HG03432 (cell line): ENCODE measurements around the gene STARD3NL.
"Not testable (repeated sequence)": the region's sequence is repeated elsewhere in the genome, so short reads cannot be mapped to it uniquely, and the experiment has no call there.

Source experiments
- ATAC-seq: cut with Tn5 transposase; IDR thresholded peaks from one replicate; pipeline ENCODE4 v1.9.1; 2021; ENCODE audit warnings: mild to moderate bottlenecking, moderate library complexity; ENCODE audit not compliant: unreplicated experiment

The STARD3NL gene, protein sequence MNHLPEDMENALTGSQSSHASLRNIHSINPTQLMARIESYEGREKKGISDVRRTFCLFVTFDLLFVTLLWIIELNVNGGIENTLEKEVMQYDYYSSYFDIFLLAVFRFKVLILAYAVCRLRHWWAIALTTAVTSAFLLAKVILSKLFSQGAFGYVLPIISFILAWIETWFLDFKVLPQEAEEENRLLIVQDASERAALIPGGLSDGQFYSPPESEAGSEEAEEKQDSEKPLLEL

DNA sequence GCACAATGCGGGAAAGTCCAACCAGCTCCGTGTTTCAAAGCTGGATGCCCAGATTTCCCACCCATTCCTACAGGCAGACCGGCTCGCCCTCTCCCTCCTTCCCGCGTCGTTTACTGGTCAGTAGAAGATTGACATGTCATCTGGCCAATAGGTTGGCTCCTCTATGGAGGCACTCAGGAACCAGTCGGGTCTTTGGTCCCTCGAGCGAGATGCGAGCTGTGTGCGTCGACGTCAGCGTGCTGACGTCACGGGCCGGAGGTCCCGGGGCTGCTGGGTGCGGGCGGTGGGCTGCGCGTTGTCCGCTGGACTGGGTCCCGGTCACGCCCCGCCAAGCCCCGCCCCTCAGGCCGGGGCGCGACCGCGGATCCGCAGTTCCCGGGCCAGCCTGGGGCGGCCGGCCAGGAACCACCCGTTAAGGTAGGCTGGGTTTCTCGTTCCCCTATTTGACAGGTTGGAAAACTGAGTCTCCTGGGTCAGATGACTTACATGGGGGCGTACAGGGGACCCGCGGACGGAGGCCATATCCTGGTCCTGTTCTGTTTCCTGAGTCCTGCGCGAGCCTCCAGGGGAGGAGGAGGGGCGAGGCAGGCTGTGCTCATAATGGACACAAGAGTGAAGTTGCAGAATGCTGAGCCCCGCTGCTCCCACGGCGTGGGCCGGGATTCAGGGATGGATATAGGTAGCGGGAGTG, at the start of gene STARD3NL:
Gene STARD3NL, plus strand, starts transcription at position 242 of the 691 bp plus-strand sequence. CDS start 29,260 bp downstream, outside the sequence.
- peak; percentile 98 for ATAC-seq

DNA sequence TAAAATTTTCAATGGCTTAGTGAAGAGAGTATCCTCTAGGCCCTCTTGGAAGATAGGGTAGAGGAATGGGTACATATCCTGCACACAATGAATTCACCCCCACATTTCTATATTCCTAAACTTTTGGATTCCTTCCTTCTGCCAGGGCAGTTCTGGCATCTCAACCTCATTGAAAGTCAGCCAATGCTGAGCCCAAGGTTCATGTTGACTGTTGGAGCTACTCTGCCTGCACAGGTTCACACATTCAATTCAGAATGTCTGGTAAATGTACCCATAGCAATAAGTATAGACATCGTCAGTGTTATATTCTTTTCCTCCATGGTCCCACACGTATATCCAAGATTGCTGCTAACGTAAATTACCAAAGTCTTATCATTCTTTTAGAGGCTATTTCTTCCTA, 48.9 kb upstream of the STARD3NL start:
- ATAC-seq = no peak

DNA sequence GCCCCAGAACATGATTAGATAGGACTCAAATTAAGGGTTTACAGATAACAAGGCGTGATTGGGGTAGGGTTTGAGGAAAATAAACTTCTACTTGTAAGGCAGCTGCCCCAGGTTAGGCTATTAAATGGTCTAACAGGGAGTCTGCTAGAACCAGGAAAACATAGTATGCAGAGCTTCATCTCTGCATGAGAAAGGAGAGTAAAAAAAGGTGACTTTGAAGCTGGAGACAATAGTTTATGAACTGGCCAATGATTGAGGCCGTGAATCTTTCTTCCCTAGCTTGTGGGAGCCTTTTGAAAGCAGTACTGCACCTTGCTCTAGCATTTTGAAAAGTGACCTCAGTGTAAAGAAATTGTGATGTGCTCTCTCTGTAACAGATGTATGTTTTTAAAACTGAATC, 48.5 kb upstream of the STARD3NL start:
- ATAC-seq = no peak

DNA sequence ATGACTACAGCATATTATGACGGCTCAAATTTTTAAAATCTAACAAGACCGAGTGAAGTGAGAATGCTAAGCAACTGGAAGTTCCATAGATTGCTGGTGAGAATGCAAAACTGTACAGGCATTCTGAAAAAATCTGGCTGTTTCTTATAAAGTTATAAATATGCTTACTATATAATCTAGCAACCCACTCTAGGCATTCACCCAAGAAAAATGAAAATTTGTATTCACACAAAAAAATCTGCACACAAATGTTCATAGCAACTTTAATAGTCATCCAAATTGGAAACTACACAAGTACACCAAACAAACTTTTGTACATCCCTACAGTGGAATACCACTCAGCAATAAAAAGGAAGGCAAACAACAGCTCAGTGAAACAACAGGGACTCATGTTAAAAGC, 39.9 kb upstream of the STARD3NL start:
- ATAC-seq = no peak

DNA sequence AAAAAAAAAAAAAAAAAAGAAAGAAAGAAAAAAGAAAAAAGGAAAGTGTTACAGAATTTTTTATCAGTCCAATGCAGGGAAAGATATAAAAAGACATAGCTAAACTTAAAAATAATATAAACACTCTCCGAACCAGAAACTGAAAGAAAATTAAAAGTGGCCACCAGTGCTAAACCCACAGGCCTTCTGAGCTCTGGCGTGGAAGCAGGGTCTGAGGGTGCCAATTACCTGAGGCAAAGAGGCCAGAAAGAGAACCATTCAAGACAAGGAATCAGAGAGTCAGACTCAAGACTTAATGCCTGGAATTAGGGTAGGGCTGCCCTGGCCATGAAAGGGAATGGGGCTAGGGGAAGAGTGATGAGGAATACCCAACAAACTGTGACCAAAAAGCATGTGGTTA, 36.9 kb upstream of the STARD3NL start:
- ATAC-seq = no peak

DNA sequence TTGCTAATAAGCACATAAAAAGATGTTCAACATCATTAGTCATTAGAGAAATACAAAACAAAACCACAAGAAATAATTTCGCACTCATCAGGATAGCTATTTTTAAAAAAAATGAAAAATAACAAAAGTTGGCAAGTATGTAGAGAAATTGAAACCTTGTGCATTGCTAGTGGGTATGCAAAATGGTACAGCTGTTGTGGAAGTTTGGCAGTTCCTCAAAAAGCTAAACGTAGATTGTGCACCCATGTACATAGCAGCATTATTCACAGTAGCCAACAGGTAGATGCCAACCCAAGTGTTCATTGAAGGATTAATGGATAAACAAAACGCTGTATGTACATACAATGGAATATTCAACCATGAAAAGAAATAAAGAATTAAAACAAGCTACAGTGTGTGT, 35.3 kb upstream of the STARD3NL start:
- ATAC-seq = peak; percentile 91

DNA sequence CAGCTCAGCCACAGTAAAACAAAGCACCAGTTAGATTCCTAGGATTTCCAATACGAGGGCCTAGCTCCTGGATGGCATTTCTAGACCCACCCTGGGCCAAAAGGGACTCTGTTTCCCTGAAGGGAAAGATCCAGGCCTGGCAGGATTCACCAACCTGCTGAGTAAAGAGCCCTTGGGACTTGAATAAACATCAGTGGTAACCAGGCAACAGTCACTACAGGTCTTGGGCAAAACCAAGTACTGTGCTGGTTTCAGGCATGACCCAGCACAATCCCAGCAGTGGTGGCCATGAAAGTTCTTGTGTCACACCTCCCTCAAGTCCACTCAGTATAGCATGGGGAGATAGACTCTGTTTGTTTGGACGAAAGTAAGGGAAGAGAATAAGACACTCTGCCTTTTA, 31.0 kb upstream of the STARD3NL start:
- ATAC-seq = no peak

DNA sequence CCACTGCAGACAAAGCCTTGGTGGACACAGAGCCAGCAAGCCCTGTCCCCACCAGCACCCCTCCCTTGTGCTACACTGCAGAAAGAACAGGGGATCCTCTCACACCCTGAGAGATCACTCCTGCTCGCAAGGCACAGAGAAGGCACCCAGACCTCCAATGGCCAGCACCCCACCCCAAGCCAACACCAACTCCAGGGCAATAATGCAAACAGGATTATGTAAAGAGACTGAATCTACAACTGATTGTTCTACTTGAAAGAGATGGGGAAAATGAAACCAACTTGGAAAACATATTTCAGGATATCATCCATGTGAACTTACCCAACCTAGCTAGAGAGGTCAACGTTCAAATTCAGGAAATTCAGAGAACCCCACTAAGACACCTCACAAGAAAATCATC, 26.5 kb upstream of the STARD3NL start:
- no peak for ATAC-seq

DNA sequence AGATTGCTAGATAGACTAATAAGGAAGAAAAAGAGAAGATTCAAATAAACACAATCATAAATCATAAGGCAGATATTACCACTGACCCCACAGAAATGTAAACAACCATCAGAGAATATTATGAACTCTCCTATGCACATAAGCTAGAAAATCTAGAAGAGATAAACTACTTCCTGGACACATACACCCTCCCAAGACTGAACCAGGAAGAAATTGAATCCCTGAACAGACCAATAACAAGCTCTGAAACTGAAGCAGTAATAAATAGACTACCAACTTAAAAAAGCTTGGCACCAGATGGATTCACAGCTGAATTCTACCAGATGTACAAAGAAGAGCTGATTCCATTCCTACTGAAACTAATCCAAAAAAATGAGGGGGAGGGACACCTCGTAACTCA, 24.5 kb upstream of the STARD3NL start:
- no peak for ATAC-seq

DNA sequence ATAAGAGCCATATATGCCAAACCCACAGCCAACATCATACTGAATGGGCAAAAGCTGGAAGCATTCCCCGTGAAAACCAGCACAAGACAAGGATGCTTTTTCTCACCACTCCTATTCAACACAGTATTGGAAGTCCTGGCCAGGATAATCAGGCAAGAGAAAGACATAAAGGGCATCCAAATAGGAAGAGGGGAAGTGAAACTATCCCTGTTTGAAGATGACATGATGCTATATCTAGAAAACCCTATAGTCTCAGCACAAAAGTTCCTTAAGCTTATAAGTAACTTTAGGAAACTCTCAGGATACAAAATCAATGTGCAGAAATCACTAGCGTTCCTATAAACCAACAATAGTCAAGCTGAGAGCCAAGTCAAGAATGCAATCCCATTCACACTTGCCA, 23.8 kb upstream of the STARD3NL start:
- ATAC-seq = no peak

DNA sequence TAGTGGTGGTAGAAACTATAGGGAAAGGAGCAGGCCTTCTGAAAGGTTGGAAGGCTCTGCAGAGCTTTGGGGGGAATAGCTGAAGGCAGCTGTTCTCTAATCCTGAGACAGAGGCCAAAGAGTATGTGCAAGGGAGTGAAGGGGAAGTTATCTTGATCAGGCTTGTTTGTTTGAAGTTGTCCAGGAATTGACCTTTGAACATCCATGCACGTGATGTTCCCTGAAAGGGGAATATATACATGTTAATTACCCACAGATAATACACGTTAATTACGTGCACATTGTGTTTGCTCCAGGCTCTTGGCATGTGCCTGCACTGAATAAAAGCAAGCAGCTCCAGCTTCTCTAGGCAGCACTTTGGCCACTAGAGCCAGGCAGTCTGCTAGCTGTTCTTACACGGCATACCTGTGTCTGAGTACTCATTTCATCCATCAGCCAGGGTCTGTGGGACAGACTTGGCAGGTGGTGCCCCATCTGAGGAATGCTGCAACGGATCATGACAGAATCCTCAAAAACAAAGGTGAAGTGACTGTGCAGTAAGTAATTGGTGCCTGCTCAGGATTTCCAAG, 18.0 kb upstream of the STARD3NL start:
- ATAC-seq = no peak

DNA sequence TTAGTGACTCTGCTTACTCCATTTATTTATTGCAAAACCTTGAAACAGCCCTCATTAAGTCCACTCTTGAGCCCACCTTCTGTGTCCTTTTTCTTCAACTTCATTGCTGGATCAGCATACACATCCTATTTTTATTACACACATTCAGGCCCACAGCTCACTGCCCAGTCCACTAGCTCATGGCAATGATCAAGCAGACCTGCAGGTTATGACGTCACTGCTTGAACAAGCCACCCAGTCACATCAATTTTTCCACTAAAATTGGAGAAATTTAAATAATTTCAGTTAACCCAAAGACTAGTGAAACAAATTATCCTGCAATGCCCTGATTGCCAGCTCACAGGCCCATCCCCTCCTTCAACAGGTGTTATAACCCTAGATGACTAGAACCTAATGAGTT, 16.0 kb upstream of the STARD3NL start:
- ATAC-seq = no peak

DNA sequence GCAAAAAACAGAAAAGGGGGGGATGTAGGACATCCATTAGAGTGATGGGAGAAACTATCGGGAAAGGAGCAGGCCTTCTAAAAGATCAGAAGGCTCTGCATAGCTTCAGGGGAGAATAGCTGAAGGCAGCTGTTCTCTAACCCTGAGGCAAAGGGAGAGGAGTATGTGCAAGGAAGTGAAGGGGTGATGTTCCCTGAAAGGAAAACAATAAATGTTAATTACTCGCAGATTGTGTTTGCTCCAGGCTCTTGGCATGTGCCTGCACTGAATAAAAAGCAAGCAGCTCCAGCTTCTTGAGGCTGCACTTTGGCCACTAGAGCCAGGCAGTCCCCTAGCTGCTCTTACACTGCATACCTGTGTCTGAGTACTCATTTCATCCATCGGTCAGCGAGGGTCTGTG, 14.4 kb upstream of the STARD3NL start:
- ATAC-seq = no peak

DNA sequence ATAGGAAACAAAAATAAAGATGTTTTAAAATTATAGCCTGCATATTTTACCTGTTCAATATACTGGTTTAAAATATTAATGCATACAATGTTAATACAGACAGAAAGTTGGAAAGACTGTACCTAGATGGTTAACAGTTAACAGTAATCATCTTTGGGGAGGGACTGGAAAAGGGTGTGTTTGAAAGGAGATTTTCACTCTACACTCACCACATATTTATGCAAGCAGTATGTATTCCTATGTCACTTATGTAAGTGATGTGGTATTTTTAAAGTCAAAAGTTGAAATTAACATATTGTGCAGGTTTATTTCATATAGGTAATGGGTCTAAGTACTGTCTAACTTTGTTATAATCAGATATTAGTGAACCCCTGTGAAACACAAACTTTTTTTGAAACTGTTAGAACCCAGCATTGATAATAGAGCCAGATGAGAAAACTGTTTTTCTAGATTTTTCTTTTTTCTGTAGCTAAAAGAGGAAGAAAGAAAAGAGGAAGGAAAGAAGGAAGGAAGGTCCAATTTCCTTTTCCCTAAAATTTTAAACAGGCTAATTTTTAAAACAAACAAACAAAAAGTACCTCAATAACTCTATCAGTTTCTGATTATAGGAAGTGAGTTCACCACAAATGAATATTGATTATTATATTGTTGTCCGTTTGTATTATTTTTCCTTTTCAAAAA, 9.0 kb upstream of the STARD3NL start:
- ATAC-seq = no peak

DNA sequence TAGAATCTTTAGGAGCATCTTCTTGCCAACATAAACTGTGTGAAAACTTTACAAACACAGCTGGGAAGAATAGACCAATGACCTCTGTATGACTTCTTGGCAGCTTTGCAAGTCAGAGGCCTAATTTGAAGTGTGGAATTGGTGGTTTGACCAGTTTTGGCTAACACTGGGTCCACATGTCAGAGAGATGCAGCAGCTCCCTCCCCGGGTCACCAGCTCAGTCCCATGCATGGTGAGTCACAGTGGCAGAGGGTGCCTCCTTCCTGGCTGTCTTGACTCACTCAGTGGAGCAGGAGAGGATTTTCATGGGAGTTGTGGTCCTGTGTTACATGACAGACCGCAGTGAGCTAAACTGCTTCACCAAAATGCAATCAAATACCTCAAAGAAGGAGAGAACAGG, 8.2 kb upstream of the STARD3NL start:
- ATAC-seq = peak; percentile 77

DNA sequence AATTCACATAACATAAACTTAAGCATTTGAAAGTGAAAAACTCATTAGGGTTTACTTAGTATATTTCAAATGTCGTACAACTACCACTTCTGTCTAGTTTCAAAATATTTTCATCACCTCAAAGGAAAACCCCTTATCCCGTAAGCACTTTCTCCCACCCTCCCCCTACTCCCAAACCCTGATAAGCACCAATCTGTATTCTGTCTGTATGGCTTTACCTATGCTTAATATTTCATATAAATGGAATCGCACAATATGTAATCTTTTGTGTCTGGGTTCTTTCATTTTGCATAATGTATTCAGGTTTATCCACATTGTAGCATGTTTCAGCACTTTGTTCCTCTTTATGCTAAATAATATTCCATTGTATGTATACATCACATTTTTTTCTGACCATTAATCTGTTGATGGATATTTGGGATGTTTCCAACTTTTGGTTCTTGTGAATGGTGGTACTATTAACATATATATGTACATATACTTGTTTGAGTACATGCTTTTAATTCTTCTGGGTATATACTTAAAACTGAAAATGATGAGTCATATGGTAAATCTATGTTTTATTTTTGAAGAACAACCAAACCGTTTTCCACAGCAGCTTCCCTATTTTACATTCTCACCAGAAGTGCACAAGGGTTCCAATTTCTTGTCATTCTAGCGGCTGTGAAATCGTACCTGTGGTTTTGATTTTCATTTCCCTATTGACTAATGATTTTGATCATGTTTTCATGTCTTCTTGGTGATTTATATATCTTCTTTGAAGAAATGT, 6.2 kb upstream of the STARD3NL start:
- ATAC-seq = peak; percentile 71

DNA sequence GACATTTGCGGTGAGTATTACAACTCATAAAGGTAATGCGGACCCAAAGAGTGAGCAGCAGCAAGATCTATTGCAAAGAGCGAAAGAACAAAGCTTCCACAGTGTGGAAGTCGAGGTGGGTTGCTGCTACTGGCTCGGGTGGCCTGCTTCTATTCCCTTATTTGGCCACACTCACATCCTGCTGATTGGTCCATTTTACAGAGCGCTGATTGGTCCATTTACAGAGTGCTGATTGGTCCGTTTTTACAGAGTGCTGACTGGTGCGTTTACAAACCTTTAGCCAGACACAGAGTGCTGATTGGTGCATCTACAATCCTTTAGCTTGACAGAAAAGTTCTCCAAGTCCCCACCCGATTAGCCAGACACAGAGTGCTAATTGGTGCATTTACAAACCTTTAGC, 2.5 kb upstream of the STARD3NL start:
- ATAC-seq = not testable (repeated sequence)

DNA sequence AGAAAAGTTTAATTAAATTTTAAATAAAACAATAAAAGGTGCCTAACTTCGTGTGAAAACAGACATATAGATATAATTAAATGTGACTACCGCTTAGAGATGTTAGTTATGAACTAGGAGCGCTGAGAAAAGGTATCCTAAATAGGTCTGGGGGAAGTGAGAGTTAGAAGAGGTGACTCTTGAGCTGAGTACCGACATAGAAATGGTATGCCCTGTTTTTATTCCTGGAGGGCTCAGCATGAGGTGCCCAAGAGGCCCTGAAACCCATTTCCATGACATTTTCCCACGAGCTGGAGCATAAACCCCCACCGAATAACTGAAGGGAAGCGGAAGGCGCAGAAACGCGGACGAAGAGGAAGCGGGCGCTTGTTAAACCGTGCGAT, 433 bp upstream of the STARD3NL start:
- ATAC-seq = no peak

DNA sequence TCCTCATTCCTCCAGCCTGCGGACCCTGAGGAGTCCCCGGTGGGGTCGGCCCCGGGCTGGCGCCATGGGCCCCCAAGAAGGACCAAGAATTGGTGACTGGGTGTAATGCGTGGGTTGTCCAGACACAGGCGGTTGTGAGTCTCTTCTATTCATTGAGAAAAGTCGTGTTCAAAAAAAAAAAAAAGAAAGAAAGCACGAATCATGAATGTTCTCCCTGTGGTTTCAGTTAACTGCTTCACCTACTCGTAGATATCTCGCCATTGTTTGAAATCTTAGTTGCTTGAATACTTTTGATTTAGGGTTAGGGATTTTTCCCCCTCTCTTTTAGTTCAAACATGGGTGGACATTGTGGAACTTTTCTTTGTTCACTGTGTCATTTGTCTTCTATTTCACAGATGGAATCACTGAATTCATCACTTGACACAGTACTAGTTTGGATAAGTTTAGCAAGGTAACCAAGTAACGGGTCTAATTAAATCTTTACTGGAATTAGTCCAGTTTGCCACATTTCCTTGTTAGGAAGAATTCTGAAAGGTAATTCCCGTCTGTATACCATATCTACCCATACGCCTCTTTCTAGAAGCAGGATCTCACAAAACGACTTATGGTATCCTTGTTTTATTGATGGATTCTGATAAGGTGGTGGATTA, 775 bp downstream of the STARD3NL start:
- peak; percentile 39 for ATAC-seq

DNA sequence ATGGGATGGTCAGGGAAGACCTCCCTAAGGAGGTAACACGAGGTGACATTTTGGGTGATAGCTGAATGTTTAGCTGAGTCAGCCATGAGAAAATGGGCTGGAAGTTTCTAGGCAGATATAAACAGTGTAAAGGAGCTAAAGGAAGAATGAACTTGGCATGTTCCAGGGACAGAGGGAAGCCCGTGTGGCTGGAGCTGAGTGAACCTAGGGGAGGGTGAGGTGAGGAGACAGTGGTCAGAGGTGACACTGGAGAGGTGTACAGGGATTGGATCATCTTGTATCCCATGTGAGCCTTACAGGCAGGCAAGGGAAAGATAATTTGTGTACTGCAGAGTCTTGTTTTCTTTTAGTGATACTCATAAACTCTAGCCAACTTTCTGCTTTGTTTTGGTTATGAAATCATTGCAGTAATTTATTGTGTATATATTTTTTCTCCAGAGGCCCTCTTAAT, 1.8 kb downstream of the STARD3NL start:
- ATAC-seq = no peak

DNA sequence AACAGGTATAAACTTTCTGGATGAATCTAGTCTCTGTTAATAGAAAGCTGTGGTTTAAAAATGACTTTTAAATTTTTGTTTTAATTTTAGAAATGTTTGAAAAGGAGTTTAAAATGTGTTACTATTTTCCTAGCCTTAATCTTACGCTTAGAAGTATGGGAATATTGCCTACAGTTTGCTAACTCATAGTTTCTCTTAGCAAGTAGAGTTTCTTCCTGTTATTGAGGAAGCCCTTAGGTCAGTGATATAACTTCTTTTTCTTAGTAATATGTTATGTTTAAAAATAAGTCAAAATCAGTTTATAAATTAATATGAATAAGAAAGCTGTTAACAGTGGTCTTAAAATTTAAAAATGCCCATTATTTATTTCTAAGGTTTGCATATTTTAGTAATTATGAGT, 3.1 kb downstream of the STARD3NL start:
- no peak for ATAC-seq
